Stimulated activated CD8-positive, alpha-beta memory T cell treated with anti-CD3 and anti-CD28 coated beads, Interleukin-12 subunit alpha, Interleukin-12 subunit beta, amount 100 ng/mL, for 4 hours (primary cell): ENCODE measurements around the gene GPC3.
"Not testable (repeated sequence)": the region's sequence is repeated elsewhere in the genome, so short reads cannot be mapped to it uniquely, and the experiment has no call there.

Experiments
- DNase-seq: peaks from one replicate; pipeline ENCODE4 v3.0.0-alpha.2; 2020; ENCODE audit warnings: low read depth

Gene GPC3

GRCh38 chrX:133985164-133985966, at the start of gene GPC3:
Gene GPC3, minus strand, starts transcription at chrX:133985594.
- DNase-seq, result peak; percentile 5

DNA sequence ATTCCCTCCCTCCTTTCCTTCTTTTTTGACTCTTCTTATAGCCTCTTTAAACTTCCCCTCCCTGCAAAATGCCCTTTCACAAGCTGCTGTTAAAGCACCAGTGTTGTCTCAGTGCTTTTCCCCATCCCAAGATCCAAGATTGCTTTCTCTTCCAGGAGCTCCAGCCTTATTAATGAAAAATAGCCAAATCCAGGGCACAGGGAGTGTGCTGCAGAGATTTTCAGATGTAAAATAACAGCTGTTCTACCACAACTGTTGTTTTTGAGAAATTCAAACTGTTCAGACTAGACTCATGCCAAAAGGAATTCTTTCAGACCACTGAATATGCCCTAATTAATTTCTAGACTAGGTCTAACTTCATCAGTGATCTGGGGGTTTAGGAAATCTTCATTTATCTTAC, 47.0 kb upstream of the GPC3 start:
- no peak for DNase-seq

GRCh38 chrX:134026565-134027311, 41.3 kb upstream of the GPC3 start:
- no peak for DNase-seq

- DNase-seq, result no peak
Observed at GRCh38 chrX:134025986-134026545, 40.7 kb upstream of the GPC3 start.

DNA sequence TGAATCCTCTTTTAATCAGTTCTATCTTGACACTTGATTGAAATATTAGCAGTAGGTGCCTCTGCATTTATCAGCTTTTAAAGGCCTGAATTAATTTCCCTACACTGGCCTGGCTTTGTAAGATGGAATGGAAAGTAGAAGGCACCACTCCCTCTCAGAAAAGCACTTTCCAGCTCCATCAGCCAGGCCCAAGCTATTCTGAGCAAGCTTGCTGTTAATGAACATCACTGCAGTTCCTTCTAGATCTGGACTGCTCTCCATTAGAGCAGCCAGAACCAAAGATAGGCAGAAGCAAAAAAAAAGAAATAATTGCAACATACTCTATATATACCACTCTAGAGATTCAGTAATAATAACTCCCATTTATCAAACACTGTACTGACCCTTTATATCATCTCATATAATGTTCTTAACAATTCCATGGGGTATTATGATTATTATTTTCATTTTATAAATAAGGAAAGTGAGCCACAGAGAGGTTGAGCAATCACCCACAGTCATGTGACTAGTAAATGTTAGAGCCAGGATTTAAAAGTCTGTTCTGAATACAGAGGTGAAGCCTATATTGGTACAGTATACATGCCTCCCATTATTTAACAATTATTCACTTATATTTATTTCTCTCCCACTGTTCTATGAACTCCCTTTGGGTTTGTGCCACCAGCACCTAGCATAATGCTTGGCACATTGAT, 39.4 kb upstream of the GPC3 start:
- no peak for DNase-seq

- DNase-seq, result no peak
Observed at GRCh38 chrX:134023851-134024281, 38.5 kb upstream of the GPC3 start.

DNA sequence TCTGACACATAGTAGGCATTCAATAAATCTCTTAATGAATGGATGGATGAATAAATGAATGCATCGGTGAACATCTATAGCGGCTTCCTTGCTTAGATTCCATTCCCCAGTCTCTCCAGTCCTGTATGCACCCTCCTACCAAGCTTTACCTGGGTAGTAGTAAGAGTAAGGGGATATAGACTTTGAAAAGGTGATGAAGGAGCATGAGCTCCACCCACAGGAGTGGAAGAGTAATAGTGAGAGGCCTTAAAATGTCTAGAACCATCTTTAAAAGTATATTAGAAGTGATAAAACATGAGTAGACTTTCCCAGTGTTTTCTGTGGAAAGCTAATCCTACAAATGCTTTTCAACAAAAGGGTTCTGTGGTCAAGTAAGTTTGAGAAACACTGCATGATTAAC, 35.5 kb upstream of the GPC3 start:
- DNase-seq, result no peak

DNA sequence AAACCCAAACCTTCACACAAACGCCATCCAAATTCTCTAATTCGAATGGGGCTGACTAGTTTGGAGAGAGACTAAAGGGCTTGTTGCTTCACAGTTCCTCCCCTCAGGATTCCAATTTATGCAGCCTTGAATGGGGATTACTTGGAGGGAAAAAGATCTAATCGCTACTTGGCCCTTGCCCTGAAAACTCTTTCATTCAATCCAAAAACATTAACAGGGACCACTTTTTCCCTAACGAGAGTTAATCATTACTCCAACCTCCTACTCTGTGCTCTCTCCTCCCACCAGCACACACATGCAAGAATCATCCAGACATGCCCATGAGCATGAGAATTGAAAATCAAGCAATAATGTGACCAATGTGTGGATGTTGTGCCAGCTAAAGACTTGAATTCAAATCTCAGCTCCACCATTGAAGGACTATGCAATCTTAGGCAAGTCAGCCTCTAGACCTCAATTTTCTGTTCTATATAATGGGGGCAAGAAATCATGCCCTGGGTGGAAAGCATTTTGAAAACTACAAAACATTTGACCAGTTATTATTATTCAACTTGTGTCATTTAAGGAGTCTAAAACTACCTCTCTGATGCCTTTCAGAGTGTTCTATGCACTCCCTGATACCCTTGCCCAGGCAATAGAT, 34.3 kb upstream of the GPC3 start:
- no peak for DNase-seq

- not testable (repeated sequence) for DNase-seq
Observed at GRCh38 chrX:134016309-134016708, 30.9 kb upstream of the GPC3 start.

DNA sequence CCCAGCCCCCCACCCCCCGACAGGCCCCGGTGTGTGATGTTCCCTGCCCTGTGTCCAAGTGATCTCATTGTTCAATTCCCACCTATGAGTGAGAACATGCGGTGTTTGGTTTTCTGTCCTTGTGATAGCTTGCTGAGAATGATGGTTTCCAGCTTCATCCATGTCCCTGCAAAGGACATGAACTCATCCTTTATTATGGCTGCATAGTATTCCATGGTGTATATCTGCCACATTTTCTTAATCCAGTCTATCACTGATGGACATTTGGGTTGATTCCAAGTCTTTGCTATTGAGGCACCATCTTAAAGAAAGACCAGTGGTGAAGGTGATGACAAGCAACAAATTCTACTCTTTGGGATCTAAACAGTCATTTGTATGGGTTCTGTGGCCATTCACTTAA, 30.1 kb upstream of the GPC3 start:
- DNase-seq, result not testable (repeated sequence)

- no peak for DNase-seq
Observed at GRCh38 chrX:134013524-134013923, 28.1 kb upstream of the GPC3 start.

DNA sequence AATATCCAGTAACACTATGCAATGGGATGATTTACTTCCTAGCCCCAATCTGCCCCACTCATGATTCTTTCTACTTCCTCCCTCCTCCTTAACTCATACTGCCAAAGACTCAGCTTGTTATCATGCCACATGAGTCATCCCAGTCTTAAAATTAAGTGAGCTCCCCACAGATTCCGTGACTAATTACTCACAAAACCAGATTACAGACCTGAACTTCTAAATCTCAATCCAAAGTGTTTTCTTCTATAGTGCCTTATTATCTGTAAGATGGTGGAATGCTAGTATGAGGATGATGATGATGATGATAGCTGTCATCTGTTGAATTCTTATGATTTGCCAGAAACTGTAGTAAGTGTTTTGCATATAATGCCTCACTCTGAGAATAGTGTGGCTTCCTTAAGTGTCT, 27.7 kb upstream of the GPC3 start:
- DNase-seq, result no peak

GRCh38 chrX:134010690-134011089, 25.3 kb upstream of the GPC3 start:
- DNase-seq, result no peak

GRCh38 chrX:134007716-134008115, 22.3 kb upstream of the GPC3 start:
- DNase-seq, result no peak

- no peak for DNase-seq
Observed at GRCh38 chrX:134006484-134007161, 21.2 kb upstream of the GPC3 start.

DNA sequence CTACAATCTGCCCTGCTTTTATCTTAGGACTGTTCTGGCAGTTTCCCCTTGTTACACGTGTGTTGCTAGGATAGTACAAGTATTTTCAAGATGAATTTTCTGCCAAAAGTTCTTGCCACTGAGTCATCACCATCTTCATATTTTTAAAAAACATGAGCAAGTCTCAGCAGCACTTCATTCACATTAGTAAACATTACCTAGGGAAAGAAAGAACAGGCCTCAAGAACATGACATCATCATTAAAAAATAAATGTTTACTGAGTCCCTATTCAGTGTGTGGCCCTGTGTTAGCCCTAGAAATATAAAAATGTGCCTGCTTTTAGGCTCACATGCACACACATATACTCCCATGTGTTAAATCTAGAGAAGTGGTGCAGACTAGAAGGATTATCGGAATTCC, 18.7 kb upstream of the GPC3 start:
- DNase-seq, result no peak

DNA sequence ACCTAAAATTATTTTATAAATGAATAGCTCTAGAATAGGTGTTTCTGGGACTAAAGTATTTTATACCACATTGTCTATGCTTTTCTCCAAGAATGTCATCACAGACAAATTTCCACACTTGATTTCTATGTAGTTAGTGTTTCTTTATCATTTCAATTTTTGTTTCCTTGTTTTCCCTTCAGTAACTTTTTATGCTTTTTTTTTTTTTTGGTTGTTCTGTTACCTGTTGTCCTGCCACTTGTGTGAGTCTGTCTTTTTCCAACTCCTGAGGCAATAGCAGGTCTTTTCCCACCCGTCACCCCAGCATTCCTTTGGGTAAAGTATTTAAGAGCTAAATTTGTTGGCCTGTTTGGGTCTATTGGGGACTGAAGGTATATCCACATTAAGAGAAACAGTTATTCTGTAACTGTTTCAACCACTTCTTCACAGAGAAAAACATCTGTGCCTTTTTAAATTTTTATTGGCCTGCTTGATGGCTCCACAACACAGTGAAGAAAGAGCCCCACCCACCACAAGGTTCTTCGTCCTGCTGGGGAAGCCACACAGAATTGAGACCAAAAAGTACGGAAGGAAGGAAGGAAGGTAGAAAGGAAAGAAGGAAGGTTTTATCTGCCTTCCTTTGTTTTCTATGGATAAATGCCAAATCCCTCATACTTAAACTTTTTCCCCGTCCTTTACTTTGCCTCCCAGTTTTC, 17.7 kb upstream of the GPC3 start:
- no peak for DNase-seq

- no peak for DNase-seq
Observed at GRCh38 chrX:134000260-134001245, 15.2 kb upstream of the GPC3 start.

- DNase-seq, result no peak
Observed at GRCh38 chrX:133999031-133999705, 13.8 kb upstream of the GPC3 start.
